Stimulated activated CD8-positive, alpha-beta memory T cell treated with anti-CD3 and anti-CD28 coated beads, Interleukin-4, amount 100 ng/mL, for 1 hour (primary cell): ENCODE results near the gene HERC3.
"Not testable (repeated sequence)": the region's sequence is repeated elsewhere in the genome, so short reads cannot be mapped to it uniquely, and the experiment has no call there.

Experiments
- DNase-seq, 2 donors: peaks; one replicate each; pipeline ENCODE4 v3.0.0-alpha.2; 2020; ENCODE audit warnings: low read depth in 2 of 2, low spot score in 1 of 2

The HERC3 gene

GRCh38 chr4:88606832-88607231 is 14.6 kb downstream of the HERC3 start:
- no peak for DNase-seq

- no peak for DNase-seq
Observed at GRCh38 chr4:88609387-88609786, 17.1 kb downstream of the HERC3 start.

DNA sequence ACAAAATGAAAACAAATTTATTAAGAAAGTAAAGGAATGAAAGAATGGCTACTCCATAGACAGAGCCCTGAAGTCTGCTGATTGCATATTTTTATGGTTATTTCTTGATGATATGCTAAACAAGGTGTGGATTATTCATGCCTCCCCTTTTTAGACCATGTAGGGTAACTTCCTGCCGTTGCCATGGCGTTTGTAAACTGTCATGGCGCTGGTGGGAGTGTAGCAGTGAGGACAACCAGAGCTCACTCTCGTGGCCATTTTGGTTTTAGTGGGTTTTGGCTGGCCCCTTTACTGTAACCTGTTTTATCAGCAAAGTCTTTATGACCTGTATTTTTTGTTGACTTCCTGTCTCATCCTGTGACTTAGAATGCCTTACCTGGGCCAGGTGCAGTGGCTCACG is 17.5 kb downstream of the HERC3 start:
- not testable (repeated sequence) for DNase-seq

DNA sequence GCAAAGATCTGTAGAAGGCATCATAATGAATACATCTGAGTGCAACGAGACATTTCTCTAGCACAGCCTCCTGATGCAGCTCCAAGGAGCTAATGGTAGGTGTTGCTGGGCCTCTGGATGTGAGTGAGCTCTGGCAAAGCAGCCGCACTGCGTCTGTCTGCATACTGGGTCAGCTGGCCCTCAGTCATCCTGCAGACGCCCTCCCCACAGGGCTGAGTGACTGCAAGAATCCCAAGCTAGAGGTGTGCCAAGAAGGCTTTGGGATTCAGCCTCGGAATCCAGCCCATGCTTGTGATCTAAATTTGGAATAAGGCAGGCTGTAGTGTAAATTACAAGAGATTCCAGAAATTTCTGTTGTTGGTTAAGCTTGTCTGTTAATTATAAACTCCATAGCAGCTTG is 18.5 kb downstream of the HERC3 start:
- DNase-seq, result no peak

DNA sequence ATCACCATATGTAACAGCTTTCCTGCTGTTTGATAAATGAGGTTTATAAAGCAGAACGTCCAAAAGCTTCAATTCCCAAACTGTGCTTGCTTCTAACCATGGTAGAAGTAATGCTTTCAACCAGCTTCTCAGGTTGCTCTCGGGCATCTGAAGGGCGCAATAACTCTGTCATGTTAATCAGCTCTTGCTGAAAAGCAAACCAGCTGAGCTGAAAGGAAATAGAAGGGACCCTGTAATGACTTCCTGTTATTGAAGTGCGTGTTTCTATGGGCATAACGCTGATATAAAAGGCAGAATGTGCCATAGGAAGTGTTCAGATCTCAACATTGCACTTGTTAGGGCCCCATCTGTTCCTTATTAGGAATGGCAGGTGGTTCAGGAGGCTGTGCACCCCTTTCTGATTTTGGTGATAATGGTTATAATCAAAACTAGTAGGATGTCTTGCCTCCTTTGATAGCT is 21.2 kb downstream of the HERC3 start:
- peak in 1 of 2 donors; percentile 5 for DNase-seq

- no peak for DNase-seq
Observed at GRCh38 chr4:88614058-88614457, 21.8 kb downstream of the HERC3 start.

DNA sequence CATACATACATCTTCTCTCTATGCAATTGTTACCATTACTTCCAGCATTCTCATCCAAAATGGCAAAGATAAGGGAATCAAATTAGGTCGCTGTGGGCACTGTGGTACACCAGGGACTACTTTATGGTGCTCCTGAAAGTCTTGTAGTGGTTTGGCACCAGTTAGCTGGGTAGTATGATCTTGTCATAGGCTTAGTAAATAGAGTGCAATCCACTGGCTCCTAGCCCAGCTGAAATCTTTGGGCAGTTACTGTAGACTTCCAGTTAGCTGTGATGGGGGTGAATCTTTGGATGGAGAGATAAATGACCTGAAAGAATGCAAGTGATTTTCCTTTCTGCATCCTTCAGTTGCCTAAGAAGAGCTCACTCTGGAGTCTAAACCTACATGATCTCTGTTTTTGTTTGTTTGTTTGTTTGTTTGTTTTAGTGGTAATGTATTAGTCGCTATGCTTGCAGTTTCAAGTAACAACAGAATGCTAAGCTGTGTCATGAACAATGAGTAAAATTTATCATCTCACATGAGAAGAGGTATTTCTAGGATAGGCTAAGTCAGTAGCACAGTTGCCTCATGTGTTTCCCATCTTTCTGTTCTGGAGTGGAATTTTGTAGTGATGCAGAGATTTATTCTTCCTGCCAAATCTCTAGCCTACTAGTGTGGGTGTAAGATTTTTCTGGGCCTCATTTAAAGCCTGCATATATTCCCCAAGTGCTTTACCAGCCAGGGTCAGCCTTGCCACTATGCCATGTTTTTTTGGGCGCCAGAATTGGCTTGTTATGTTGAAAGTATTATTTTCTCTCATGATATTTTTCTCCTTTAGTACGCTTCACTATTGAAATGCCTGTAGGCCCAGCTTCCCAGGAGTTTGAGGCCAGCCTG is 24.2 kb downstream of the HERC3 start:
- DNase-seq, result no peak

DNA sequence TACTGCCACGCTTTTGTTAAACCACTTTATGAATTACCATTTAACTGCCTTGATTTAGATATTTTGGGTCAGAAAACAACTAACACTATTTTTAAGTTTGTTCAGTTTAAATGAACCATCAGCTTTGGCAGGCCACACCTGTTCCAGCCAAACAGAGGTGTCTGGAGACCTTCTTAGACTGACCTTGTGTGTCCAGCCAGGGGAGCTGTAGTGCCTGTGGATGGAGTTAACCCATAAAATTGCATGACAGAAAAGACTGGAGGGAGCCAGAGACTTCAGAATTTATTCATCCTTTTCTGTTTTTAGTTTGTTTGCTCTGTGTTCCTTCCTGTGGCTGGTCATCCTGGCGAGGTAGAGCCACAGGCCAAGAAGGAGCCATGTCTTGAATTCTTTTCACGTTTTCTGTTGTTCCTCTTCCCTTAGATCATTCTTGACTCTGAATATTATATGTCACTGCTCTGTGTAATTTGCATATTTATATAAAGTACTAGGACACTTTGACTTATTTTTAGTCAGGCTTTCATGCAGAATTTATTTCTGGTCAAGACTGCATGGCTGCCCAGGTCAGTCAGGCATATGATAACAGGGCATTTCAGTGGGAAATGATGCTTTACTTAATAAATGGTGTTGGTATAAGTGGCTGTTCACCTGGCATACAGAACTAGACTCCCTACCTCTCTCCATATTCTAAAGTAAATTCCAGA is 26.7 kb downstream of the HERC3 start:
- DNase-seq, result no peak

- no peak for DNase-seq
Observed at GRCh38 chr4:88619971-88620370, 27.7 kb downstream of the HERC3 start.

DNA sequence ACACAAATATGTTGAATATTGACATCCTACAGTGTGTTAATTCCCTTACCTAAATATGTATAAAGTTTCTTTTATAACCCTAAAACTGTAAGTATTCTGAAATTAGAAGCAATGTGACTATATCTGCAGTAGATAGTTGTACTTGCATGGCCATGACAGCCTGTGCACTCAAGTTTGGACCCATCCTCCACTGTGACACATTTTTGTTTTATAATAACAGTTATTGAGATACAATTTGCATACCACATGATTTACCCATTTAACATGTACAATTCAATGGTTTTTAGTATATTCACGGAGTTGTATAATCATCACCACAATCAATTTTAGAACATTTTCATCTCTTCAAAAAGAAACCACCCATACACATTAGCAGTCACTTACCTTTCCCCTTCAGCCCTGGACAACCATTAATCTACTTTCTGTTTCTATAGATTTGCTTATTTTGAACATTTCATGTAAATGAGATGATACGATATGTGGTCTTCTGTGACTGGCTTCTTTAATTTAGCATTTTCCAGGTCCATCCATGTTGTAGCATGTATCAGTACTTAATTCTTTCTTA is 29.6 kb downstream of the HERC3 start:
- no peak for DNase-seq

- DNase-seq, result no peak
Observed at GRCh38 chr4:88623097-88623496, 30.8 kb downstream of the HERC3 start.

- DNase-seq, result no peak
Observed at GRCh38 chr4:88628746-88629145, 36.5 kb downstream of the HERC3 start.

GRCh38 chr4:88629826-88630225 is 37.5 kb downstream of the HERC3 start:
- no peak for DNase-seq

GRCh38 chr4:88630756-88631155 is 38.5 kb downstream of the HERC3 start:
- no peak for DNase-seq

DNA sequence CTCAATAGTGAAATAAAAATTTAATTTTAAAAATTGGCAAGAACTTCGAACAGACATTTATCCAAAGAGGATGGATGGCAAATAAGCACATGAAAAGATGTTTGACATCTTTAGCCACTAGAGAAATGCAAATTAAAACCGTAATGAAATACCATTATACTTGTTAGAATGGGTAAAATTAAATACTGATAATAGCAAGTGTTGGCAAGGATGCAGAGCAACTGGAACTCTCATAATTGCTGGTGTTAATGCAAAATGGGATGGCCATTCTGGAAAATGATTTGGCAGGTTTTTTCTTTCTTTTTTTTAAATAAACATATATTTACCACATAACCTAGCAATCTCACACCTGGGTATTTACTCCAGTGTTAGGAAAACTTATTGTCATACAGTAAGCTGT is 51.7 kb downstream of the HERC3 start:
- no peak for DNase-seq

- DNase-seq, result no peak
Observed at GRCh38 chr4:88645994-88646393, 53.7 kb downstream of the HERC3 start.

DNA sequence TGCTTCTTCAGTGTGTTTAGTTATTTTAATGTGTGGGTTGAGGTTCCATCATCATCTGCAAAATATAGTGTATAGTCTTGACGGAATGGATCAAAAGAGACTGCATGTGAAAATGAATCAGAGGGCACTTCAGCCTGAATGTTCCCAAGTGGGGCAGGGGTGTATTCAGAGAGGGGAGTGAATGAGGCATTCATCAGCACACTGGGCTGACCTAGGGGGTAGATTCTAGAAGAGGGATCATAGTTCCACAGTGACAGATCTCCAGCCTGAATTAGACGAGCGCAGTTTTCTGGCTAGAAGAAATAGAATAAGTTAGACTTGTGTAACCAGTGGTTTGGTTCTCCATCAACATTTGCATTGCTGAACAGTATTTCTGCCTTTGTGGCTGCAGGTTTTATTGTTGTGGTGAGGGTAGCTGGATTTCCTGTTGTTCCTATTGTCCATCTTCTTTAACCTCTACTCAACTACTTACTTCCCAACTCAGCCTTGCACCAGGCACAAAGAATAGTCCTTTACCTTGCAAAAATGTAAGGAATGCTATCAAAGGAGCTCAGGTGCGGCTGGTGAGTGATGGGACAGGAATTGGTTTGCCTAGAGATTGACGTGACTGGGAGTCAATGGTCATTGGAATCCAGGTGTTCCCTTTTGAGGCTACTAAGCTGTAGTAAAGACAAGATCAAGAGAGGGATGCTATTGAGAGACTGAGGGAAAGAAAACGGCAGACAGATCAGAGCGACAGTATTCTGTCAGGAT is 54.4 kb downstream of the HERC3 start:
- no peak for DNase-seq

DNA sequence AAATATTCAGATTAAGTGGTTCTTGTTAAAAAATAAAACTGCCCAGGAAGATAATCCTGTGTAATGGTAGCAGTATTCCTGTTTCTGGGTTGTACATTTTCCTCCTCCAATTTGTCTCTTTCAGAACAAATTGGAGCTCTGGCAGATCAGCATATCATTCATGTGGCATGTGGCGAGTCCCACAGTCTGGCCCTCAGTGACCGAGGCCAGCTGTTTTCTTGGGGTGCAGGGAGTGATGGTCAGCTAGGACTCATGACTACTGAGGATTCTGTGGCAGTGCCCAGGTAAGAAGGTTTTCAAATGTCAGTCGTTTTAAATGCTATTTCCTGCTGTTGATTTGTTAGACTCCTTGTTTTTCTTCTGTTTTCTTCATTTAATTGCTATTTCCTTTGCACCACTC is 57.4 kb downstream of the HERC3 start:
- DNase-seq, result no peak

- no peak for DNase-seq
Observed at GRCh38 chr4:88653371-88653946, 61.2 kb downstream of the HERC3 start.

DNA sequence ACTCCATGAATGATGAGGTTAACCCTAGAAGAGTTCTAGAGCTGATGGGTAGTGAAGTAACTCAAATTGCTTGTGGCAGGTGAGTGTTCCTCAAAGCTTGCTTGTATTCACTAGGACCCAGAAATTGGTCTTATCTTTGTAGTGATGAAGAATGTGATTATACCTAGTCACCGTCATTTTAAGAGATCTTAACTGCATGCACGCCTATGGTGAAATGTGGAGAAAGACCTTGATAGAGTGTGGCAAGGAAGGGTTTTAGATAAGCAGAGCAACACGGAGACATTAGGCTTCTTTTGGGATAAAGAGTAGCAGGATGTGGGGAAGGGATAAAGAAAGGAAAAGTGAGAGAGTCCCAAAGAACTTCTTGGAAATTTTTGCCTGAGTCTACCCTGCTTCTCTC is 62.9 kb downstream of the HERC3 start:
- DNase-seq, result no peak
